SK-N-SH (cell line): ENCODE measurements around the gene APOF. TPM values are rescaled to one million over a fixed set of nuclear protein-coding genes. Genes with fewer than 3 reads are reported as not detected.

Experiments
- CTCF ChIA-PET: fragments of 300-600, 350-600 bp; formaldehyde crosslinking; extraction: SDS; loops from one replicate; lab custom pipeline; 2021; lab: Yijun Ruan, JAX
- POLR2A ChIA-PET: fragments of 350-600 bp; sonication (Branson Sonifier 250); formaldehyde crosslinking; extraction: SDS; loops from one replicate; lab custom pipeline; 2020; ENCODE audit warnings: antibody characterized with exemption, inconsistent platforms; lab: Yijun Ruan, JAX
- DNase-seq: peaks from one replicate; pipeline ENCODE4 v3.0.0; 2012
- H2AFZ ChIP-seq: fragments of 200-600 bp; sonication (generic); 2 replicates; pipeline ENCODE4 v1.8.1; 2016; ENCODE audit warnings: antibody characterized with exemption, mild to moderate bottlenecking, low read depth
- H3F3A ChIP-seq: fragments of 200-600 bp; sonication (generic); replicated peaks from 2 replicates; pipeline ENCODE3; 2016; ENCODE audit warnings: antibody characterized with exemption, mild to moderate bottlenecking; ENCODE audit not compliant: insufficient read depth
- H3K27ac ChIP-seq, 2 experiments: fragments of 200-500 bp in 1 of 2; fragments of 200-600 bp in 1 of 2; sonication (Bioruptor generic) in 1 of 2; sonication (generic), shearing (Covaris generic) in 1 of 2; 2 replicates each; pipeline versions ENCODE4 v1.5.1 to v1.6.1; 2014 to 2016; ENCODE audit warnings: low read depth in 2 of 2, inconsistent platforms in 1 of 2, low read length in 1 of 2, mild to moderate bottlenecking in 1 of 2, mixed read lengths in 1 of 2
- H3K27me3 ChIP-seq: fragments of 200-600 bp; sonication (generic), shearing (Covaris generic); 2 replicates; pipeline ENCODE4 v1.6.1; 2016; ENCODE audit warnings: mixed run types; ENCODE audit not compliant: insufficient read depth
- H3K36me3 ChIP-seq, 2 experiments: fragments of 200-500 bp in 1 of 2; fragments of 200-600 bp in 1 of 2; sonication (Bioruptor generic) in 1 of 2; sonication (generic) in 1 of 2; replicated peaks in 1 of 2; 2 replicates each; pipeline versions ENCODE3 to v1.5.1; 2014 to 2016; ENCODE audit warnings: low read length in 1 of 2, mild to moderate bottlenecking in 1 of 2; ENCODE audit not compliant: insufficient read depth in 2 of 2, control insufficient read depth in 1 of 2
- H3K4me1 ChIP-seq, 2 experiments: fragments of 200-500 bp in 1 of 2; fragments of 200-600 bp in 1 of 2; sonication (Bioruptor generic) in 1 of 2; sonication (generic), shearing (Covaris generic) in 1 of 2; 2 replicates each; pipeline versions ENCODE4 v1.5.1 to v1.6.1; 2014 to 2016; ENCODE audit warnings: low read depth in 1 of 2, low read length in 1 of 2, mixed run types in 1 of 2; ENCODE audit not compliant: insufficient read depth in 2 of 2, control insufficient read depth in 1 of 2
- H3K4me2 ChIP-seq: fragments of 200-600 bp; sonication (generic), shearing (Covaris generic); 2 replicates; pipeline ENCODE4 v1.6.1; 2017; ENCODE audit warnings: mixed run types
- H3K4me3 ChIP-seq, 2 experiments: fragments of 200-500 bp in 1 of 2; fragments of 200-600 bp in 1 of 2; sonication (Bioruptor generic) in 1 of 2; sonication (generic), shearing (Covaris generic) in 1 of 2; 2 replicates each; pipeline versions ENCODE4 v1.5.1 to v1.8.1; 2014 to 2016; ENCODE audit warnings: low read depth in 2 of 2, inconsistent platforms in 1 of 2, low read length in 1 of 2, mild to moderate bottlenecking in 1 of 2, mixed read lengths in 1 of 2, moderate library complexity in 1 of 2
- H3K79me2 ChIP-seq: fragments of 200-600 bp; sonication (generic); 2 replicates; pipeline ENCODE4 v1.8.1; 2017; ENCODE audit warnings: mild to moderate bottlenecking; ENCODE audit not compliant: insufficient read depth
- H3K9ac ChIP-seq: fragments of 200-600 bp; sonication (generic); 2 replicates; pipeline ENCODE4 v1.6.1; 2017; ENCODE audit warnings: mixed run types
- H3K9me2 ChIP-seq: fragments of 200-600 bp; sonication (generic); 2 replicates; pipeline ENCODE4 v1.6.1; 2017; ENCODE audit warnings: mixed run types
- H3K9me3 ChIP-seq: fragments of 200-600 bp; sonication (generic); 2 replicates; pipeline ENCODE4 v1.6.1; 2017; ENCODE audit warnings: mixed run types, mild to moderate bottlenecking, moderate library complexity
- H4K20me1 ChIP-seq: fragments of 200-600 bp; sonication (generic); 2 replicates; pipeline ENCODE4 v1.6.1; 2017; ENCODE audit warnings: mild to moderate bottlenecking, mixed run types; ENCODE audit not compliant: insufficient read depth
- CHD2 ChIP-seq: fragments of 150-350 bp; IDR thresholded peaks from 2 replicates; pipeline ENCODE4 v1.6.1; 2018; ENCODE audit warnings: low read length; ENCODE audit not compliant: partially characterized antibody
- EZH2phosphoT487 ChIP-seq: fragments of 200-600 bp; sonication (generic); IDR thresholded peaks from 2 replicates; pipeline ENCODE4 v1.6.1; 2017; ENCODE audit warnings: low read depth, mixed run types, mild to moderate bottlenecking, antibody characterized with exemption, moderate library complexity, borderline replicate concordance
- IRF3 ChIP-seq: fragments of 150-350 bp; IDR thresholded peaks from 2 replicates; pipeline ENCODE4 v1.6.1; 2016; ENCODE audit warnings: mild to moderate bottlenecking, low read depth, low read length
- NRF1 ChIP-seq: IDR thresholded peaks from 2 replicates; pipeline ENCODE4 v1.6.1; 2012; ENCODE audit warnings: low read depth, mild to moderate bottlenecking, low read length
- PBX3 ChIP-seq: IDR thresholded peaks from 2 replicates; pipeline ENCODE4; 2012
- REST ChIP-seq: IDR thresholded peaks from 2 replicates; pipeline ENCODE4 v1.6.1; 2012; ENCODE audit warnings: mild to moderate bottlenecking, low read depth, low read length, moderate library complexity
- USF2 ChIP-seq: fragments of 150-350 bp; IDR thresholded peaks from 2 replicates; pipeline ENCODE4 v1.6.1; 2017; ENCODE audit warnings: antibody characterized with exemption, low read length, low read depth, borderline replicate concordance
- ZBTB33 ChIP-seq: IDR thresholded peaks from 2 replicates; pipeline ENCODE4 v1.4.0; 2012; ENCODE audit warnings: low read depth, borderline replicate concordance
- WGBS: methylation state at CpG from one replicate; pipeline ENCODE4 v1.1.6; 2017; ENCODE audit warnings: low lambda C conversion rate; 5-methylcytosine and 5-hydroxymethylcytosine counted together
- polyA plus RNA-seq, 3 experiments: library from polyadenylated mRNA; depleted of rRNA; stranded (reverse); fragments of >200 nt; gene quantifications; 2 replicates each; pipeline ENCODE4 v1.2.3, GENCODE V29; 2012

The APOF gene
- polyA plus RNA-seq, 1 of the 3 experiments (the other 2 are of a cell fraction) = not detected

GRCh38 chr12:56317675-56318074 lies 45.0 kb downstream of the APOF start:
- 93% methylated on average over 3 of the region's 3 CpGs for WGBS
- Histone ChIP-seq H3K27ac (no peak overlapping the region), H3K36me3 (peaks cover 22 to 23% of the 10 kb centered on the region in 2 experiments), H3K27me3 (no peaks in the 10 kb centered on the region), H3K4me3 (no peak overlapping the region), H3K9me3 (no peaks in the 10 kb centered on the region), H3K4me1 (peaks cover 12 to 13% of the 10 kb centered on the region in 2 experiments; a peak in 3 of 4 replicates), H3F3A (peaks cover 16% of the 10 kb centered on the region), H4K20me1 (no peaks in the 10 kb centered on the region), H3K9me2 (no peaks in the 10 kb centered on the region), H3K79me2 (peaks cover 26% of the 10 kb centered on the region), H3K9ac (no peak overlapping the region), H2AFZ (no peak overlapping the region), H3K4me2 (no peak overlapping the region)
- no peak for DNase-seq
- POLR2A ChIA-PET = interaction anchor here (2.8 kb wide), 1 partner anchor 18 kb away, joined by 12 read pairs; the partner anchor contains the start of gene CS
- CTCF ChIA-PET = interaction anchor here (1.0 to 1.5 kb wide), 3 partner anchors 10 to 147 kb away, joined by 3 to 4 read pairs (median 3); no protein-coding TSS in a partner anchor
- TF ChIP-seq PBX3 (no peak), ZBTB33 (no peak), REST (no peak), IRF3 (no peak), CHD2 (no peak), USF2 (no peak), NRF1 (no peak), EZH2phosphoT487 (no peak)
